Measurements from ENCODE around the gene GRID1. TPM values are rescaled to one million over a fixed set of nuclear protein-coding genes. Genes with fewer than 3 reads are reported as not detected.

The GRID1 gene
- total and polyA plus RNA-seq, 10 of the 15 experiments (the other 5 are each of a cell fraction or from before 2014, with no cell fraction given), result 0.04 to 0.62 (median 0.08) TPM; not detected in 5

- POLR2A ChIA-PET, result no interaction called here
- Histone ChIP-seq H3K27ac (ENCODE audit: control insufficient read depth, insufficient read depth) (no peak overlapping the region), H3K79me2 (ENCODE audit: control insufficient read depth, insufficient read depth, low read length) (no peaks in the 10 kb centered on the region), H3K4me1 (ENCODE audit: control insufficient read depth, insufficient read depth, low read length) (no peaks in the 10 kb centered on the region), H3K27me3 (replicated peaks in 1 of 2; ENCODE audit: control insufficient read depth in 2 of 2, insufficient read depth in 2 of 2, low read length in 1 of 2) (no peaks in the 10 kb centered on the region; a peak in 1 of 4 replicates), H2AFZ (ENCODE audit: control insufficient read depth, low read depth, low read length) (no peak overlapping the region), H3K9me3 (replicated peaks; ENCODE audit: control insufficient read depth, insufficient read depth, low read length) (no peaks in the 10 kb centered on the region), H3K9ac (ENCODE audit: control insufficient read depth, insufficient read depth, low read length) (no peak overlapping the region), H4K20me1 (ENCODE audit: control insufficient read depth, insufficient read depth) (no peaks in the 10 kb centered on the region), H3K4me2 (ENCODE audit: control insufficient read depth, insufficient read depth) (no peak overlapping the region), H3K4me3 (no peak overlapping the region), H3K36me3 (ENCODE audit: control insufficient read depth in 2 of 2, insufficient read depth in 2 of 2, low read length in 1 of 2) (no peaks in the 10 kb centered on the region)
- DNase-seq (ENCODE audit: low read depth, low spot score) (no peak), FAIRE-seq (no peak), ATAC-seq (no peak)
- no TSS peak for BruUV-seq (replicated peaks)
- CTCF ChIA-PET, result no interaction called here
- WGBS (ENCODE audit: insufficient coverage, insufficient replicate concordance, low lambda C conversion rate, missing lambda C conversion rate), result 0% methylated on average over 8 of the region's 8 CpGs
- RAD21 ChIA-PET (ENCODE audit: unreplicated experiment), result no interaction called here
- in situ Hi-C loops (cut with MboI) (no loop called here), intact Hi-C loops (cut with micrococcal nuclease; ENCODE audit: unreplicated experiment) (no loop called here)
- SMC1A ChIA-PET (ENCODE audit: uncharacterized antibody, unreplicated experiment), result no interaction called here
- TF ChIP-seq KDM1A (IDR thresholded peaks at IDR 0.05; ENCODE audit: borderline replicate concordance) (no peak), HDAC6 (IDR thresholded peaks at IDR 0.05; ENCODE audit: unreplicated experiment) (no peak), HDAC2 (IDR thresholded peaks at IDR 0.05) (no peak), SREBF2 (IDR thresholded peaks at IDR 0.05; ENCODE audit: low read length) (no peak), CEBPZ (IDR thresholded peaks at IDR 0.05; ENCODE audit: low read depth, low read length) (no peak), HDGF (IDR thresholded peaks at IDR 0.05) (no peak)
- TF ChIP-seq, protein P1, sequence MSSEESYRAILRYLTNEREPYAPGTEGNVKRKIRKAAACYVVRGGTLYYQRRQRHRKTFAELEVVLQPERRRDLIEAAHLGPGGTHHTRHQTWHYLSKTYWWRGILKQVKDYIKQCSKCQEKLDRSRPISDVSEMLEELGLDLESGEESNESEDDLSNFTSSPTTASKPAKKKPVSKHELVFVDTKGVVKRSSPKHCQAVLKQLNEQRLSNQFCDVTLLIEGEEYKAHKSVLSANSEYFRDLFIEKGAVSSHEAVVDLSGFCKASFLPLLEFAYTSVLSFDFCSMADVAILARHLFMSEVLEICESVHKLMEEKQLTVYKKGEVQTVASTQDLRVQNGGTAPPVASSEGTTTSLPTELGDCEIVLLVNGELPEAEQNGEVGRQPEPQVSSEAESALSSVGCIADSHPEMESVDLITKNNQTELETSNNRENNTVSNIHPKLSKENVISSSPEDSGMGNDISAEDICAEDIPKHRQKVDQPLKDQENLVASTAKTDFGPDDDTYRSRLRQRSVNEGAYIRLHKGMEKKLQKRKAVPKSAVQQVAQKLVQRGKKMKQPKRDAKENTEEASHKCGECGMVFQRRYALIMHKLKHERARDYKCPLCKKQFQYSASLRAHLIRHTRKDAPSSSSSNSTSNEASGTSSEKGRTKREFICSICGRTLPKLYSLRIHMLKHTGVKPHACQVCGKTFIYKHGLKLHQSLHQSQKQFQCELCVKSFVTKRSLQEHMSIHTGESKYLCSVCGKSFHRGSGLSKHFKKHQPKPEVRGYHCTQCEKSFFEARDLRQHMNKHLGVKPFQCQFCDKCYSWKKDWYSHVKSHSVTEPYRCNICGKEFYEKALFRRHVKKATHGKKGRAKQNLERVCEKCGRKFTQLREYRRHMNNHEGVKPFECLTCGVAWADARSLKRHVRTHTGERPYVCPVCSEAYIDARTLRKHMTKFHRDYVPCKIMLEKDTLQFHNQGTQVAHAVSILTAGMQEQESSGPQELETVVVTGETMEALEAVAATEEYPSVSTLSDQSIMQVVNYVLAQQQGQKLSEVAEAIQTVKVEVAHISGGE (CRISPR knock-in tag; IDR thresholded peaks at IDR 0.05), result no peak
- TF ChIP-seq, protein P2, sequence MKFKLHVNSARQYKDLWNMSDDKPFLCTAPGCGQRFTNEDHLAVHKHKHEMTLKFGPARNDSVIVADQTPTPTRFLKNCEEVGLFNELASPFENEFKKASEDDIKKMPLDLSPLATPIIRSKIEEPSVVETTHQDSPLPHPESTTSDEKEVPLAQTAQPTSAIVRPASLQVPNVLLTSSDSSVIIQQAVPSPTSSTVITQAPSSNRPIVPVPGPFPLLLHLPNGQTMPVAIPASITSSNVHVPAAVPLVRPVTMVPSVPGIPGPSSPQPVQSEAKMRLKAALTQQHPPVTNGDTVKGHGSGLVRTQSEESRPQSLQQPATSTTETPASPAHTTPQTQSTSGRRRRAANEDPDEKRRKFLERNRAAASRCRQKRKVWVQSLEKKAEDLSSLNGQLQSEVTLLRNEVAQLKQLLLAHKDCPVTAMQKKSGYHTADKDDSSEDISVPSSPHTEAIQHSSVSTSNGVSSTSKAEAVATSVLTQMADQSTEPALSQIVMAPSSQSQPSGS (IDR thresholded peaks at IDR 0.05; ENCODE audit: low read length), result no peak
- TF ChIP-seq, protein P3, sequence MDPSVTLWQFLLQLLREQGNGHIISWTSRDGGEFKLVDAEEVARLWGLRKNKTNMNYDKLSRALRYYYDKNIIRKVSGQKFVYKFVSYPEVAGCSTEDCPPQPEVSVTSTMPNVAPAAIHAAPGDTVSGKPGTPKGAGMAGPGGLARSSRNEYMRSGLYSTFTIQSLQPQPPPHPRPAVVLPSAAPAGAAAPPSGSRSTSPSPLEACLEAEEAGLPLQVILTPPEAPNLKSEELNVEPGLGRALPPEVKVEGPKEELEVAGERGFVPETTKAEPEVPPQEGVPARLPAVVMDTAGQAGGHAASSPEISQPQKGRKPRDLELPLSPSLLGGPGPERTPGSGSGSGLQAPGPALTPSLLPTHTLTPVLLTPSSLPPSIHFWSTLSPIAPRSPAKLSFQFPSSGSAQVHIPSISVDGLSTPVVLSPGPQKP (IDR thresholded peaks at IDR 0.05; ENCODE audit: low read depth, low read length), result no peak
- TF ChIP-seq, protein P4, sequence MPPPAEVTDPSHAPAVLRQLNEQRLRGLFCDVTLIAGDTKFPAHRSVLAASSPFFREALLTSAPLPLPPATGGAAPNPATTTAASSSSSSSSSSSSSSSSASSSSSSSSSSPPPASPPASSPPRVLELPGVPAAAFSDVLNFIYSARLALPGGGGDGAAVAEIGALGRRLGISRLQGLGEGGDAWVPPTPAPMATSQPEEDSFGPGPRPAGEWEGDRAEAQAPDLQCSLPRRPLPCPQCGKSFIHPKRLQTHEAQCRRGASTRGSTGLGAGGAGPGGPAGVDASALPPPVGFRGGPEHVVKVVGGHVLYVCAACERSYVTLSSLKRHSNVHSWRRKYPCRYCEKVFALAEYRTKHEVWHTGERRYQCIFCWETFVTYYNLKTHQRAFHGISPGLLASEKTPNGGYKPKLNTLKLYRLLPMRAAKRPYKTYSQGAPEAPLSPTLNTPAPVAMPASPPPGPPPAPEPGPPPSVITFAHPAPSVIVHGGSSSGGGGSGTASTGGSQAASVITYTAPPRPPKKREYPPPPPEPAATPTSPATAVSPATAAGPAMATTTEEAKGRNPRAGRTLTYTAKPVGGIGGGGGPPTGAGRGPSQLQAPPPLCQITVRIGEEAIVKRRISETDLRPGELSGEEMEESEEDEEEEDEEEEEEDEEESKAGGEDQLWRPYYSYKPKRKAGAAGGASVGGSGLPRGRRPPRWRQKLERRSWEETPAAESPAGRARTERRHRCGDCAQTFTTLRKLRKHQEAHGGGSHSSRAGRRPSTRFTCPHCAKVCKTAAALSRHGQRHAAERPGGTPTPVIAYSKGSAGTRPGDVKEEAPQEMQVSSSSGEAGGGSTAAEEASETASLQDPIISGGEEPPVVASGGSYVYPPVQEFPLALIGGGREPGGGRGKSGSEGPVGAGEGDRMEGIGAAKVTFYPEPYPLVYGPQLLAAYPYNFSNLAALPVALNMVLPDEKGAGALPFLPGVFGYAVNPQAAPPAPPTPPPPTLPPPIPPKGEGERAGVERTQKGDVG (CRISPR knock-in tag; IDR thresholded peaks at IDR 0.05), result no peak
These were observed 120.2 kb downstream of the GRID1 start for GRCh38 chr10:86246279-86246940.
